ENCODE results near the gene TNIP1.
A peak's percentile ranks its signal among the peaks of the same experiment; 100 is the strongest.

Gene TNIP1

DNA sequence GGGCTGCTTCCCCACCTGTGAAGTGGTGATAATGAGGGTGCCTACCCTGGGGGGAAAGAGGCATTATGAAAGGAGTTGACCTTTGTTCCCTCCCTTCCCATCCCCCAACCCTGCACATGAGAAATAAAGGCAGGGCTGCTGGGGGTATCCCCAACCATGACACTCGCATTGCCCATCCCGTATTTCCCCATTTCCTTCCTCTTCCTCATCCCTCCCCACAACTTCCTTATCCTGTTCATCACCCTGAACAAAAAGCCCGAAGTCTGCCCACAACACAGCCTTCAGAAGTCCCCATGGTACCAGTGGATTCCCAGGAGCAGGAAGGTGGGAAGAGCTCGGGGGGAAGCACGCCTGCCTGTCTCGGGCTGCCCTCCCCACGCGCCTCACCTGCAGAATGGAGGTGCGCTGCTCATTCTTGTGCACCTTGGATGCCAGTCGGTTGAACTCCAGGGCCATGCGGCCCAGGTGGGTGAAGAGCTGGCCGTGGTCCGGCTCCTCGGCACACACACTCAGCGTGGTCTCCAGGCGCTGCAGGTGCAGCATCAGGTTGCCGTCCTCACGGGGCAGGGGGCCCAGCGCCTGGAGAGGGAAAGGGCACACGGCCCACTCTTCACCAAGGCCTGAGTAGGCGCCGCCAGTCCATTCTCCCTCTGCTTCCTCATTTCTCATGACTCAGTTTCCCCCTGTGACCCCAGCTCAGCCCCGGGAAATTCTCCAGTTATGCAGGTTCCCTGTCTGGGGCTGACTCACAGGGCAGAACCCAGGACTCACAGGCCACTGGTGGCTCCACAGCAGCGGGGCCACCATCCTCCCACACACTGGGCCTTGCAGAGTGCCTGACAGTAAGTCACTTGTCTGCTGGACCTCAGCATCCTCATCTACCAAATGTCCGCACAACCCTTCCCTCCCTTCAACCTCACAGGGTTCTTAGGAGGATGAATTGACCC is 24.2 kb downstream of the TNIP1 start:
- Mint-ChIP-seq H3K36me3 (ENCODE audit: low read depth) (peaks cover 98% of the 10 kb centered on the region), H3K9me3 (no peaks in the 10 kb centered on the region), H3K27me3 (no peaks in the 10 kb centered on the region), H3K4me3 (no peak overlapping the region), H3K27ac (peak overlapping the region; percentile 7), H3K4me1 (ENCODE audit: low read depth) (peaks cover 46% of the 10 kb centered on the region)
- DNase-seq = no peak

DNA sequence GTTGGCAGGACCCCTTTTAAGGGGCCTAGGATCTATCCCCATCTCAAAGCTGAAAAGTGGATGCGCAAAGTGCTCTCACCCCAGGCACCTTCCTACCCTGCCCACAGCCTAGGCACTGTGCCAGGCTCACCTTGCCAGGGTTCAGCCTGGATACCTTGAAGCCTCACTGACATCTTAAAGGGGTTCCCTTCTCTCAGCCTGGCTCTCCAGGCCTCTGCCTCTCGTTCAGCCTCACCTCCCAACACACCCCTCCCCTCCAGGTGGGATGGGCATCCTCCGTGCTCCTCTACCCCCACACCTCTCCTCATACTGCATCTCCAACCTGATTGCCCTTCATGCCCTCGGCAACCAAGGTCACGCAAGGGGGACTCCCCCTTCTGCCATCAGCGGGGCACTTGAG is 25.5 kb downstream of the TNIP1 start:
- Mint-ChIP-seq H3K27ac (peak overlapping the region; percentile 61), H3K4me3 (no peak overlapping the region), H3K4me1 (ENCODE audit: low read depth) (peaks cover 33% of the 10 kb centered on the region), H3K27me3 (no peaks in the 10 kb centered on the region), H3K9me3 (no peaks in the 10 kb centered on the region), H3K36me3 (ENCODE audit: low read depth) (peaks cover 98% of the 10 kb centered on the region)
- no peak for DNase-seq

DNA sequence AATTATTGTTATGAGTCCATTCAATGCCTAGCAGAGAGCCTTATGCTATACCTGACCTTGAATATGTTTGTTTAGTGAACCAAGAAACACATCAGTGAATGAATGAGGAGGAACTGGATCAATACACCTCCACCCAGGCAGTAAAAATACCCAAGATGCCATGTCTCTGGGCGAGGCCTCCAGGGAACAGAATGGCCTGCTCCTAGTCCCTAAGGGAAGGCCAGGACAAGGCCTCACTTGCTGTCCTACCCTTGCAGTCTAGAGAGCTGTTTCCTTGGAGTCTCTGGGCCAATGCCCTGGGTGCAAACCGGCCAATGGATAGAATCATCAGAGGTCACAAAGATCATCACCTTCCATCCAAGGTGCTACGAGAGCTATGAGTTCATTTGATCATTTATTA is 26.1 kb downstream of the TNIP1 start:
- DNase-seq = no peak
- Mint-ChIP-seq H3K9me3 (no peaks in the 10 kb centered on the region), H3K27me3 (no peaks in the 10 kb centered on the region), H3K27ac (peak overlapping the region; percentile 84), H3K4me1 (ENCODE audit: low read depth) (peaks cover 27% of the 10 kb centered on the region), H3K4me3 (no peak overlapping the region), H3K36me3 (ENCODE audit: low read depth) (peaks cover 98% of the 10 kb centered on the region)

DNA sequence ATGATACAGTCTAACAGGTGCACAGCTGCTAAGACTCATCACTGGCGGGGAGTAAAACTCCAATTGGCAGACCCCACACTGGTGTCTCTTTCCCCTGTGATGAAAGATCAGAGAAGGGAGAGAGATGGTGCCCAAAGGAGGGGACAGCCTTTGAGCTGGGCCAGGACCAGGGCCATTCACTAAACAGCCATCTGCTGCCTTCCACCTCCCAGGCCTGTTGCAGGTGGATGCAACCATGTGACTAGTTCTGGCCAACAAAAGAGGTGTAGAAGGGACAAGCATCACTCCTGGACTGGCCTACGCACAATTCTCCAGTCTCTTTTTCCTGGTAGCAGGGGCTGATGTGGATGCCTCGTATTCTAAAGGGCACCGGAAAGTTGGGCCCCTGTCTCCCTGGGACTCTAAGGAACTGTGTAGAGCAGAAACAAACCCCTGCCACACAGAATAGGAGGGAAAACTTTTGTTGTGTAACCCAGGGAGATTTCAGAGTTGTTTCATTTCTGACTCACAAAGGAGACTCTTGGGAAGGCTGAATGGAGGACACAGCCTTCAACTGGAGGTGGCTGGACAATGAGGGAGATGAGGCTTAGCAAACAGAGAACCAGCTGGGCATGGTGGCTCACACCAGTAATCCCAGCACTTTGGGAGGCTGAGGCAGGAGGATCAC is 26.9 kb downstream of the TNIP1 start:
- Mint-ChIP-seq H3K4me1 (ENCODE audit: low read depth) (peaks cover 19% of the 10 kb centered on the region), H3K36me3 (ENCODE audit: low read depth) (peaks cover 98% of the 10 kb centered on the region), H3K4me3 (no peak overlapping the region), H3K9me3 (no peaks in the 10 kb centered on the region), H3K27ac (peak overlapping the region; percentile 84), H3K27me3 (no peaks in the 10 kb centered on the region)
- DNase-seq = no peak

DNA sequence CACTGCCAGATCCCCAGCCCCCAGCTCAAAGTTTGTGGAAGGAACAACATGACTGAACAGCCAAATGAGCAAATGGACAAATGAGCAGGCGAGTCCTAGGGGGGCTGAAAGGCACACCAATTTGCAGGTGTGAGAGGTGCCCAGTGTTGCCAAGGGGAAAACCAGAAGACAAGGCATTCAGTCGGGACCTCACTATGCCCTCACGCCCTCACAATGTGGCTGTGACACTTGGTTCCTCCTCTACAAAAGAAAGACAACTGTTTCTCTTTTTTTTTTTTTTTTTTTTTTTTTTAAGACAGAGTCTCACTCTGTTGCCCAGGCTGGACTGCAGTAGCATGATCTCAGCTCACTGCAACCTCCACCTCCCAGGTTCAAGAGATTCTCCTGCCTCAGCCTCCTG is 28.0 kb downstream of the TNIP1 start:
- H3K4me1 Mint-ChIP-seq (ENCODE audit: low read depth) = peaks cover 16% of the 10 kb centered on the region
- H3K4me3 Mint-ChIP-seq = no peak overlapping the region
- H3K27ac Mint-ChIP-seq = peak overlapping the region; percentile 83
- H3K9me3 Mint-ChIP-seq = no peaks in the 10 kb centered on the region
- H3K36me3 Mint-ChIP-seq (ENCODE audit: low read depth) = peaks cover 98% of the 10 kb centered on the region
- DNase-seq = no peak
- H3K27me3 Mint-ChIP-seq = no peaks in the 10 kb centered on the region

DNA sequence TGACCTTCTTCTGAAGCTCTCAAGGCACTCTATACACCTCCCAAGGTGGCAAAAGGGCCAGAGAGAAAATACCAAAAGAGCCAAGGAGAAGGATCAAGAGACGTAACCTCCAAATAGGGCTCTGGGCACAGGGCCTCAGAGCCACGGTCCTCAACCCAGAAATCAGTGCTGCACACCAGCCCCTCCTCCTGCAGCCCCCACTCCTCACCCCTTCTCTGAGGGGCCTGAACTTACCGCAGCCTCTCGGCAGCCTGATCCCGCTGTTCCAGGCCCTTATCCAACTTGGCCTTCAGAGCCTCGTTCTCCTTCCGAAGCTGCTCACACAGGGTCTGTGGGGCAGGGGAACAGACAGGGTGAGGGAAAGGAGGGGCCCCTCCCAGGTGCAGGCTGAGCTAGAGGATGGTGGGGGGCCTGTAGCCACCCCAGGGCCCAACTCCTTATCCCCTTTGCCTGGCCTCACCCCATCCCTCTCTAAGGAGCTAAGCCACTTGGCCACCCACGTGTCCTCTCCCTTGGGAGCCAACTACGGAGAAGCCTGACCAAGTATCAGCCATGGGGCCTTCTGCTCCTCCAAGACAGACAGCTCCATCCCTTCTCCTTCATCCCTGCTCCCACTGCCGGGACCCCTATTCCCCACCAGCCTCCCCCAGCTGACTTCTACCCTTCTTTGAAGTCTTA is 28.8 kb downstream of the TNIP1 start:
- H3K36me3 Mint-ChIP-seq (ENCODE audit: low read depth) = peaks cover 98% of the 10 kb centered on the region
- no peaks in the 10 kb centered on the region for H3K9me3 Mint-ChIP-seq
- no peak for DNase-seq
- no peak overlapping the region for H3K4me3 Mint-ChIP-seq
- peak overlapping the region; percentile 83 for H3K27ac Mint-ChIP-seq
- H3K4me1 Mint-ChIP-seq (ENCODE audit: low read depth) = peaks cover 14% of the 10 kb centered on the region
- H3K27me3 Mint-ChIP-seq = no peaks in the 10 kb centered on the region

DNA sequence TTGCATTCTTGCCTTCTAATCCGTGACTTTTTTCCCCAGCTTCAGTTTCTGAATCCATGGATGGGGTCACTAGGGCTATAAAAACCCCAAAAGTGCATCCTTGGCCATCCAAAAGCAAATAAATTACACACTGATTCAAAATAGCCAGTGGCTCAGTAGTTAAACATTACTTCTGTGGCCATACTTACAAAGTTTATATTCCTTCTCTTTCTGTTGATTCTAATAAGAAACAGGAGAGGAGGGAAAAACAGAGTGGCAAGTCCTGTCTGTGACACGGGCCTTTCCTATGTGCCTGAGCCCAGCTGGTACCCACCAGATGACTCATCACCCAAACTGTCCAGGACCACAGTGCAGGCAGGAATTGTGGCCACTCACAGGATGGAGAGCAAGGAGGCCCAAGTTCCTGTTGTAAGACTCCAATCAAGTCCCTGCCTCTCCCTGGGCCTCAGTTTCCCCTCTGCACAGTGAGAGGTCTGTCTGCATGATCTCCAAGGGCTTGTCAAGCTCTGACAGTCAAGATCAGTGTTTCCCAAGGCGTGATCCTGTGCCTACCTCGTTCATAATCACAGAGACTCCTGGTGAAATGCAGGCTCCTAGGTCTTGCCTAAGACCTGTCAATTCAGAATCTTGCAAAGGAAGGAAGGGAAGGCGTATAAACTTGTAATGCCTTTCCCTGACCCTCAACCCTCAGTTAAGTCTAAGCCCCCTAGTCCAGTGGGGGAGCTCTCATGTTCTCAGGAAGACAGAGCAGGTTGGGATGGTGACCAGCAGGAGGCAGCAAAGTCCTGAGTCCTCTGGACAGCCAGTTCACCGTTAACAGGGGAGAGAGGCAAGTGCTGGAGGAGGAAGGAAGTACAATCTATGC is 29.5 kb downstream of the TNIP1 start:
- peaks cover 12% of the 10 kb centered on the region for H3K4me1 Mint-ChIP-seq (ENCODE audit: low read depth)
- H3K27ac Mint-ChIP-seq = peak overlapping the region; percentile 83
- peak; percentile 81 for DNase-seq
- peaks cover 98% of the 10 kb centered on the region for H3K36me3 Mint-ChIP-seq (ENCODE audit: low read depth)
- no peaks in the 10 kb centered on the region for H3K9me3 Mint-ChIP-seq
- no peaks in the 10 kb centered on the region for H3K27me3 Mint-ChIP-seq
- H3K4me3 Mint-ChIP-seq = no peak overlapping the region

DNA sequence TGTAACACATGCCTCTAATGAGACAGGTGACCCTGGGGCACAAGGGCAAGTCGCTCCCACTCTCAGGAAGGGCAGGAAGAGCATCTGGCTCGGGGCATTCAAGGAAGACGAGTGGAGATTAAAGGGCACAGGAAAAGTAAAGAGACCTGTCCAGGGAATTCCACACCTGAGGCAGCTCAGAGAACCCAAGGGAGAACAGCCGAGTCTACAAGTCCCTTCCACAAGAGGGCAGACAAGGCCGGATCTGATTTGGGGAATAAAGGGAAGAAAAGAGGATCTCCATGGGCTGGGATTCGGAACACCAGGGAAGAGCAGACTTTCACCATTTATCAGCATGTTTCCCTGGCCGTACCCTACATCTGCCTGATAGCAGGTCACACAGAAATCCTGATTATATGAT is 32.3 kb downstream of the TNIP1 start:
- Mint-ChIP-seq H3K4me3 (no peak overlapping the region), H3K36me3 (ENCODE audit: low read depth) (peaks cover 98% of the 10 kb centered on the region), H3K4me1 (ENCODE audit: low read depth) (peaks cover 8% of the 10 kb centered on the region), H3K27me3 (no peaks in the 10 kb centered on the region), H3K27ac (no peak overlapping the region), H3K9me3 (no peaks in the 10 kb centered on the region)
- DNase-seq = no peak

DNA sequence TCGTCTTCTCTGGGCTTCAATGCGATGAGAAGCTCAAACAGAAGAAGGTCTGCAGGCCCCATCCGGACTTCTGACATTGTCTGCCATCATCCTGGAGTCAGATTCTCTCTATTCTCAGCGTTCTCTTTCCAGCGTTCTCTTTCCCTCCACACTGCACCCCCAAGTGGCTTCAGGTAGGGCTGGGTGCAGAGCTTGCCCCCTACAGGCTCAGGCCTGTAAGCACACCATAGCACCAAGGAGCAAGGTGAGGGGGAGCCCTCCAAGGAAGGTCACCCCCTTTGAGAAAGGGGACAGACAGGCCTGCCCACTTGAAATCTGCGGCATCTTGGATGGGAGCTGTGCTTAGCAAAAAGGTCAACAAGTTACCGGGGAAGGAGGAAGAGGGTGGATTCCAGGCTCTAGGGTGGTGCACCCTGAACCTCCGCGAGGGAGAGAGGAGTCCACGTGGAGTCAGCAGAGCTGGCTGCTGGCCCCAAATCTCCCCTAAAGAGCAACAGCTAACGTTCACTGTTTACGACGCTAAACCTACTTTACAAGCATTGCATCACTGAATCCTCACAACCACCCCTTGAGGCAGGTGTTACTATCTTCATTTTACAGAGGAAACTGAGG is 32.9 kb downstream of the TNIP1 start:
- Mint-ChIP-seq H3K4me1 (ENCODE audit: low read depth) (peaks cover 8% of the 10 kb centered on the region), H3K27me3 (no peaks in the 10 kb centered on the region), H3K4me3 (no peak overlapping the region), H3K9me3 (no peaks in the 10 kb centered on the region), H3K36me3 (ENCODE audit: low read depth) (peaks cover 98% of the 10 kb centered on the region), H3K27ac (peak overlapping the region; percentile 12)
- no peak for DNase-seq

DNA sequence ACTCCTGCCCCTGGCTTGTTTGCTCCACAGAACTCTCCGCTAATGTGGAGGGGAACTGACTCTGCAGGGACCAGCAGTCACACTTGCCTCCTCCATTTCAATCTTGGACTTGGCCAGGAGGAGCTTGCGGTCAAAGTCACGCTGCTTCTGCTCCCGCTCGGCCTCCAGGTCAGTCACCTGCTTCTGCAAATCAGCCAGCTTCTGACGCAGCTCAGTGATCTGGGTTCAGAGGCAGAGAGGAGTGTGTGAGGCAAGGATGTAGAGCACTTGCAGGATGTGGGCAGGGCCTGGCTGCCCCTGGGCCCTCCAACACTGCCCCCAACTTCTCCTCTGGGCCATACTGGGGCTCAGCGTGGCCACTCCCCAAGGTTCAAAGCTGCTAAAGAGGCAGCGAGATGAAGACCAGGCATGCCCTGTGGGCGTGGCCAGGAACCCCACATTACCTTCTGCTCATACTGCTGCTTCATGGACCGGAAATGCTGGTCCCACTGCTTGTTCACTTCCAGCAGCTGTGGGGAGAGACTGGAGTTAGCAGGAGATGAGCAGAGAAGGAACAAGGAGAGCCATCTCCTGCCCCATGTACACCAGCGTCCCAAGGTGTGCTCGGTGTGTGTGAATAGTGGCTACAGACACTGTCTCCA is 38.3 kb downstream of the TNIP1 start:
- Mint-ChIP-seq H3K4me1 (ENCODE audit: low read depth) (peaks cover 13% of the 10 kb centered on the region), H3K36me3 (ENCODE audit: low read depth) (peaks cover 97% of the 10 kb centered on the region), H3K27me3 (no peaks in the 10 kb centered on the region), H3K9me3 (no peaks in the 10 kb centered on the region), H3K4me3 (no peak overlapping the region), H3K27ac (peak overlapping the region; percentile 33)
- no peak for DNase-seq

DNA sequence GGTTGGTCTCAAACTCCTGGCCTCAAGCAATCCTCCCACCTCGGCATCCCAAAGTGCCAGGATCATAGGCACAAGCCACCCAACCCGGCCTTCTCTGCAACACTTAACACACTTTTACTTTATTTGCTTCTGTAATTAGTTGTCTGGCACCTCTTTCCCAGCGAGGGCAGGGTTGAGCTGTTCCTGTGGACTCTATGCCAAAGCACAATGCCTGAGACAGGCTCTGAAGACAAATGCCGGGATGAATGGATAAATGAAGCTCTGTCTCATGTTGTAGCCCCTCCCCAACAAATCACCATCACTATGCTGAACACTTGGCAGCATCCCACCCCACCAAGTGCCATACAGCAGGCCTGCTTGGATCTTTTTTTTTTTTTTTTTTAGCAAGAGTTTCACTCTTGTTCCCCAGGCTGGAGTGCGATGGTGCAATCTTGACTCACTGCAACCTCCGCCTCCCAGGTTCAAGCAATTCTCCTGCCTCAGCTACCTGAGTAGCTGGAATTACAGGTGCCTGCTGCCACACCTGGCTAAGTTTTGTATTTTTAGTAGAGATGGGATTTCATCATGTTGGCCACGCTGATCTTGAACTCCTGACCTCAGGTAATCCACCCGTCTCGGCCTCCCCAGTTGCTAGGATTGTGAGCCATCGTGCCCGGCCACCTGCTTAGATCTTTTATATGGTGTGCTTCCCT is 39.1 kb downstream of the TNIP1 start:
- Mint-ChIP-seq H3K36me3 (ENCODE audit: low read depth) (peaks cover 97% of the 10 kb centered on the region), H3K27ac (peak overlapping the region; percentile 18), H3K27me3 (no peaks in the 10 kb centered on the region), H3K4me3 (no peak overlapping the region), H3K4me1 (ENCODE audit: low read depth) (peaks cover 13% of the 10 kb centered on the region), H3K9me3 (no peaks in the 10 kb centered on the region)
- no peak for DNase-seq

DNA sequence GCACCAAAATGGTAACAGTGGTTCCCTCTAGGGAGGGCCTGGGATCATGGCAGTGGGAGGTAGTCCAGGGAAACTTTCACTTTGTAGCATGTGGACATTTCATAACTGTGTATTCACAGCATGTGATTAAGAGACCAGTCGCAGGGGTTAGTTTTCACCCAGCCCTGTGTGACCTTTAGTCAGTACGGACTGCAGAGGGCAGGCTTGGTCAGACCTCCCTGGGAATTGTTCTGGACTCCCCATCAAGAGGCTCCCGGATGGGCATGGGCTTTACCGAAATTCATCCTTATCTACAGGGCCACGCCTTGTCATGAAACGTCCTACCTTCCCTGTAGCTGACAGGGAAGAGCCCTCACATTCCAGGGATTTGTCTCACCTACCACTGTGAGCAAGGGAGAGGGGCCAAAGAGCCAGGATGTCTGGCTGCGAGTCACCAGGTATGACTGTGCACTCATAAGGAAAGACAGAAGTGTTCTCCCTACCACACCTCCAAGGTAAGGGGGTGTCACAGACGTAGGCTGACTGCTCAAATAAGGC is 40.6 kb downstream of the TNIP1 start:
- DNase-seq = no peak
- H3K27ac Mint-ChIP-seq = peak overlapping the region; percentile 52
- no peaks in the 10 kb centered on the region for H3K9me3 Mint-ChIP-seq
- H3K27me3 Mint-ChIP-seq = no peaks in the 10 kb centered on the region
- H3K4me1 Mint-ChIP-seq (ENCODE audit: low read depth) = peaks cover 13% of the 10 kb centered on the region
- no peak overlapping the region for H3K4me3 Mint-ChIP-seq
- peaks cover 98% of the 10 kb centered on the region for H3K36me3 Mint-ChIP-seq (ENCODE audit: low read depth)

DNA sequence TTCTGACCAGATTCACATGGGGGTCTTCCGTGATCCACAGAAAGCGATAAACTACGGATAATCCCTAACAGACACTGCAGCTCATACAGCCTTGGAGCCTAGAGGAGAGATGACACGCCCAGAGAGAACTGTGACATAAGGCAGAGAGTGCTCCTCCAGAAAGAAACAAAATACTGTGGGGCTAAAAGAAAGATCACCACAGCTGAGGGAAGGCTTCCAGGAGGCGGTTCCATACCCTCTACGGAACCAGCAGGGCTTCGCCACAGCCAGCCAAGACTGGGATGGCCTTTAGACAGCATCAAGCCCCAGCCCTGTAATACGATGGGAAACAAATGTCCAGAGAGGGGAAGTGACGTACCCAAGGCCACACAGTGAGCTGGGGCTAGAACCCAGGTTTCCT is 41.2 kb downstream of the TNIP1 start:
- Mint-ChIP-seq H3K27me3 (no peaks in the 10 kb centered on the region), H3K36me3 (ENCODE audit: low read depth) (peaks cover 98% of the 10 kb centered on the region), H3K4me3 (no peak overlapping the region), H3K27ac (peak overlapping the region; percentile 52), H3K9me3 (no peaks in the 10 kb centered on the region), H3K4me1 (ENCODE audit: low read depth) (peaks cover 13% of the 10 kb centered on the region)
- DNase-seq = no peak

Data from activated T-cell treated with anti-CD3 and anti-CD28 coated beads, Interleukin-2, amount 50 U/mL, for 24 hours (primary cell).